ENCODE results near the gene SUPT5H. TPM values are rescaled to one million over a fixed set of nuclear protein-coding genes. Genes with fewer than 3 reads are reported as not detected.

SUPT5H gene
- total and polyA plus RNA-seq, 5 experiments from 2014 or later: 79.9 to 196 (median 115) TPM

DNA sequence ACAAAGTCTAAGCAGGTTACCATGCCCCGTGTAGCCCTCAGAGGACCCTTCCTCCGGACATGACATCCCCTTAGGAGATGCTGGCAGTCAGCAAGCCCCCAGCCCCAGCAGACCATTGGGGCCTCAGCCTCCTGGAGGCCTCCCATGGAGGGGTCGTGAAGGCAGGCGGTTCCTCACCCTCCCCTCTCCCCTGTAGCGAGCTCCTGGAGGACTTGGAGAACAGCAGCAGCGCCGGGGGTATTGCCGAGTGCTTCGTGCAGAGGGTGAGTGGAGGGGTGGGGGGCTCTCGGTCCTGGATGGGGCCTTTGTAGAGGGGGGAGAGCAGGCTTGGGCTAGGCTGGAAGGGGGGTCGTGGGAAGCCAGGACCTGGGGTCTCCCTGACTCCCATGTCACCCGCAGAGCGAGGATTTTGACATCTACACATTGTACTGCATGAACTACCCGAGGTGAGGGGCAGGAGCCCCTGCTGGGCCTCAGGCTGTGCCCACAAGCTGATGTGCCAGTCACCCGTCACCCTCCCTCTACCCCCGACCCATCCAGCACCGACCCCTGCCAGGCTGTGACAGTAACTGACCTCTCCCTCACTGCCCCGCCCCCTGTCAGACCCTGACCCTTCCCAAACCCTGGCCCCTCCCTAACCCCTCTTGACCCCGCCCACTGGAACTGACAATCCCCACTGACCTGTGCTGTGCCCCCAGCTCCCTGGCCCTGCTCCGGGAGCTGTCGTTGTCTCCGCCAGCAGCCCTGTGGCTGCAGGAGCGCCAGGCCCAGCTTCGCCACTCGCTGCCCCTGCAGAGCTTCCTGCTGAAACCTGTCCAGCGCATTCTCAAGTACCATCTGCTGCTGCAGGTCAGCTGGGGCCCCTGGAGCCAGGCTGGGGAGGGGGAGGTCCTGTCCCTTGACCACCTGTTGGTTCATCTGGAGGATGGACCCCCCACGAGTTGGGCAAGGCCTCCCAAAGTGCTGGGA lies 28.9 kb upstream of the SUPT5H start:
- POLR2A ChIA-PET: interaction anchor here (1.0 to 7.2 kb wide), 5 partner anchors 10 to 18 kb away, joined by 3 to 91 read pairs (median 4); partner anchors contain the start of genes RPS16 and ZFP36
- Mint-ChIP-seq H3K4me1 (peaks cover 20 to 32% (median 23%) of the 10 kb centered on the region in 4 donors), H3K27me3 (peaks cover 0 to 4% (median 0%) of the 10 kb centered on the region in 5 donors), H3K9me3 (peaks cover 0 to 5% (median 0%) of the 10 kb centered on the region in 9 donors), H3K36me3 (peaks cover 0 to 24% (median 5%) of the 10 kb centered on the region in 3 donors), H3K27ac (peak overlapping the region in 5 of 10 donors; percentile 2 to 66 (median 46)), H3K4me3 (no peak overlapping the region)
- ATAC-seq (no peak), DNase-seq (no peak)

DNA sequence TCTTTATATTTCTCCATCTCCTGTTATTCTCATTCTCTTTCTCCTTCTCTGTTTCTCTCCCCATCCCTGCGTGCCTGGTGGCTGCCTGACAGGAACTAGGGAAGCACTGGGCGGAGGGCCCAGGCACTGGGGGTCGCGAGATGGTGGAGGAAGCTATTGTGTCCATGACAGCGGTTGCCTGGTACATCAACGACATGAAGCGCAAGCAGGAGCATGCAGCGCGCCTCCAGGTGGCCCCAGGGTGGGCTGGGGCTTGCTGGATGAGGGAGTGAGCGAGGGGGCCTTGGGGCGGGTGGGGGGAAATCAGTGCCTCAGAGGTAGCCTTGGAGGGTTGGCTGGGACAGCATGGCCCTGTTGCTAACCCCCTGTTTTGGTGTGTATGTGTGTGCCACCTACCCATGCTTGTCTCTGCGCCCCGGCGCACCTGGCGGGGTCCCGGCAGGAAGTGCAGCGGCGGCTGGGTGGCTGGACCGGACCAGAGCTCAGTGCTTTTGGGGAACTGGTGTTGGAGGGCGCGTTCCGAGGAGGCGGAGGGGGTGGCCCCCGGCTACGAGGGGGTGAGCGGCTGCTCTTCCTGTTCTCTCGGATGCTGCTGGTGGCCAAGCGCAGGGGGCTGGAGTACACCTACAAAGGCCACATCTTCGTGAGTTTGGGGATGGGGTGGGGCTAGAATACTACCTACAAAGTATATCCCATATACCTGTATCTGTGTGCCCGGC lies 27.8 kb upstream of the SUPT5H start:
- peak overlapping the region in 2 of 10 donors; percentile 74 to 81 for H3K27ac Mint-ChIP-seq
- POLR2A ChIA-PET: interaction anchor here (0.8 to 7.2 kb wide), 5 partner anchors 11 to 82 kb away, joined by 3 to 91 read pairs (median 5); partner anchors contain the start of genes GMFG, RPS16 and ZFP36
- no peaks in the 10 kb centered on the region for H3K9me3 Mint-ChIP-seq
- peaks cover 12 to 22% (median 15%) of the 10 kb centered on the region in 4 donors for H3K4me1 Mint-ChIP-seq
- no peak for DNase-seq
- peak overlapping the region in 2 of 10 donors; percentile 29 to 67 for H3K4me3 Mint-ChIP-seq
- ATAC-seq: no peak
- H3K27me3 Mint-ChIP-seq: no peaks in the 10 kb centered on the region
- peaks cover 0 to 34% (median 4%) of the 10 kb centered on the region in 3 donors for H3K36me3 Mint-ChIP-seq

DNA sequence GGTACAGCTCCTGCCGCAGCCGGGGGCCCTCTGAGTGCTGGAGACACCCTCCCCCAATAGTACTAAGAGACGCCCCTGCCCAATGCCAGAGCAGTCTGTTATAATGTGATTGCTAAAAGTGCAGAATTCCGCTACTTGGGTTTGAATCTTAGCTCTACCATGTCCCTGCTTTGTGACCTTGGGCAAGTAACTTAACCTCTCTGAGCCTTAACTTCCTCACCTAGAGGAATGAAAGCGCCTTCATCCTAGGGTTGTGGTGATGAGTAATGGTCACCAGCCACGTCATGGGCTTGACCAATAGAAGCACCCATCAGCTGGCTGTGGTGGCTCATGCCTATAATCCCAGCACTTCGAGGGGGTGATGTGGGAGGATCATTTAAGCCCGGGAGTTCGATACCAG lies 26.4 kb upstream of the SUPT5H start:
- DNase-seq (no peak), ATAC-seq (no peak)
- H3K9me3 Mint-ChIP-seq: no peaks in the 10 kb centered on the region
- POLR2A ChIA-PET: interaction anchor here (0.6 to 1.9 kb wide), 2 partner anchors 10 to 17 kb away, joined by 3 to 8 read pairs; partner anchors contain the start of gene RPS16
- no peak overlapping the region for H3K4me3 Mint-ChIP-seq
- H3K4me1 Mint-ChIP-seq: peaks cover 7 to 17% (median 10%) of the 10 kb centered on the region in 4 donors
- H3K27me3 Mint-ChIP-seq: no peaks in the 10 kb centered on the region
- H3K36me3 Mint-ChIP-seq: peaks cover 0 to 39% (median 4%) of the 10 kb centered on the region in 3 donors
- peak overlapping the region in 2 of 10 donors; percentile 13 to 47 for H3K27ac Mint-ChIP-seq

DNA sequence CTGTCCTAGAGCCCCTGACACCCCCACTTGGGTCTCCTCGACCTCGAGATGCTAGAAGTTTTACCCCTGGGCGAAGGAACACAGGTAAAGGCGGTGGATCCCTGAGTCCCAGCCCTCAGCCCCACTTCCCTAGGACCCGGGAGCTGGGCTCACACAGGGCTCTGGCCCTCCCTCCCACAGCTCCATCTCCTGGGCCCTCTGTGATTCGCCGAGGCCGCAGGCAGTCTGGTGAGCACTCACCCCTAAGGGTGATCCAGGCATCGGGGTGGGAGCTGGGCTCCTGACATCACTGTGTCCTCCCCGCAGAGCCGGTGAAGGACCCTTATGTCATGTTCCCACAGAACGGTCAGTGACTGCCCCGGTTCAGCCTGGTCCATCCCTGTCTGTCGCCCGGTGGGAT lies 24.6 kb upstream of the SUPT5H start:
- Mint-ChIP-seq H3K27me3 (no peaks in the 10 kb centered on the region), H3K27ac (peak overlapping the region in 2 of 10 donors; percentile 34 to 38), H3K36me3 (peaks cover 0 to 42% (median 4%) of the 10 kb centered on the region in 3 donors), H3K4me1 (peaks cover 0 to 9% (median under 1%) of the 10 kb centered on the region in 4 donors), H3K4me3 (no peak overlapping the region), H3K9me3 (no peaks in the 10 kb centered on the region)
- POLR2A ChIA-PET: interaction anchor here (2.2 to 2.4 kb wide), 3 partner anchors 13 to 29 kb away, joined by 7 to 10 read pairs (median 8); partner anchors contain the start of genes MED29, PAF1 and RPS16
- no peak for DNase-seq
- no peak for ATAC-seq

DNA sequence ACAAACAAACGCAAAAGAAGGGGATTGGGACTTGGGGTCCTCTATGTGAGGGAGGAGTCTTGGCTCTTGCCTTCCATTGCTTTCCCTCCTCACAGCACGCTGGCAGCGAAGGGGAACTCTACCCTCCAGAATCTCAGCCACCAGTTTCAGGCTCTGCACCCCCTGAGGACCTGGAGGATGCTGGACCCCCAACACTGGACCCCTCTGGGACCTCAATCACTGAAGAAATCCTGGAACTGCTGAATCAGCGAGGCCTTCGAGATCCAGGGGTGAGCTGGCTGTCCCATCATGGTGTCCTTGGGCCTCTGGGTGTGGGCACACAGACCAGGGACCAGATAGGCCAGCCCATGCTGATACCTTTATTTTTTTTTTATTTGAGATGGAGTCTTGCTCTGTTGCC lies 23.4 kb upstream of the SUPT5H start:
- POLR2A ChIA-PET: interaction anchor here (0.9 to 2.4 kb wide), 4 partner anchors 13 to 31 kb away, joined by 3 to 10 read pairs (median 6); partner anchors contain the start of genes MED29, PAF1 and RPS16
- no peak for ATAC-seq
- H3K27me3 Mint-ChIP-seq: no peaks in the 10 kb centered on the region
- DNase-seq: no peak
- H3K36me3 Mint-ChIP-seq: peaks cover 0 to 42% (median 4%) of the 10 kb centered on the region in 3 donors
- H3K4me1 Mint-ChIP-seq: peaks cover 0 to 11% (median 0%) of the 10 kb centered on the region in 4 donors
- no peak overlapping the region for H3K4me3 Mint-ChIP-seq
- H3K27ac Mint-ChIP-seq: peak overlapping the region in 1 of 10 donors; percentile 29
- no peaks in the 10 kb centered on the region for H3K9me3 Mint-ChIP-seq

DNA sequence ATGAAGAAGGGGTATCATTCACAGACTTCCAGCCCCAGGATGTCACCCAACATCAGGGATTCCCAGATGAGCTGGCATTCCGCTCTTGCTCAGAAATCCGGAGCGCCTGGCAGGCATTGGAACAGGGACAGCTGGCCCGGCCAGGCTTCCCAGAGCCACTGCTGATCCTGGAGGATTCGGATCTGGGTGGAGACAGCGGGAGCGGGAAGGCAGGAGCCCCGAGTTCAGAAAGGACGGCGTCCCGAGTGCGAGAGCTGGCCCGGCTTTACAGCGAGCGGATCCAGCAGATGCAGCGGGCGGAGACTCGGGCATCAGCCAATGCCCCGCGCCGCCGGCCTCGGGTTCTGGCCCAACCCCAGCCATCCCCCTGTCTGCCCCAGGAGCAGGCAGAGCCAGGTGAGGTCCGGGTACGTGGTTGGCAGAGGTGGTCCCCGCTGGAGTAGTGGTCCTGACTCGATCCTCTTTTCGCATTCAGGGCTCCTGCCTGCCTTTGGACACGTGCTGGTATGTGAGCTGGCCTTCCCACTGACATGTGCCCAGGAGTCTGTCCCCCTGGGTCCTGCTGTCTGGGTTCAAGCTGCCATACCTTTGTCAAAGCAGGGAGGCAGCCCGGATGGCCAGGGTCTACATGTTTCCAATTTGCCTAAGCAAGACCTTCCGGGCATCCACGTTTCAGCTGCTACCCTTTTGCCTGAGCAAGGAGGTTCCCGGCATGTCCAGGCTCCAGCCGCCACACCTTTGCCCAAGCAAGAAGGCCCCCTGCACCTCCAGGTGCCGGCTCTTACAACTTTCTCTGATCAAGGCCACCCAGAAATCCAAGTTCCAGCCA lies 21.9 kb upstream of the SUPT5H start:
- Mint-ChIP-seq H3K4me3 (no peak overlapping the region), H3K27me3 (no peaks in the 10 kb centered on the region), H3K4me1 (peaks cover 0 to 10% (median 0%) of the 10 kb centered on the region in 4 donors), H3K9me3 (no peaks in the 10 kb centered on the region), H3K36me3 (peaks cover 0 to 33% (median 4%) of the 10 kb centered on the region in 3 donors), H3K27ac (peak overlapping the region in 2 of 10 donors; percentile 22 to 79)
- DNase-seq (no peak), ATAC-seq (no peak)
- POLR2A ChIA-PET: interaction anchor here (0.8 to 2.8 kb wide), 4 partner anchors 10 to 81 kb away, joined by 3 to 15 read pairs (median 4); partner anchors contain the start of genes RPS16 and SAMD4B

DNA sequence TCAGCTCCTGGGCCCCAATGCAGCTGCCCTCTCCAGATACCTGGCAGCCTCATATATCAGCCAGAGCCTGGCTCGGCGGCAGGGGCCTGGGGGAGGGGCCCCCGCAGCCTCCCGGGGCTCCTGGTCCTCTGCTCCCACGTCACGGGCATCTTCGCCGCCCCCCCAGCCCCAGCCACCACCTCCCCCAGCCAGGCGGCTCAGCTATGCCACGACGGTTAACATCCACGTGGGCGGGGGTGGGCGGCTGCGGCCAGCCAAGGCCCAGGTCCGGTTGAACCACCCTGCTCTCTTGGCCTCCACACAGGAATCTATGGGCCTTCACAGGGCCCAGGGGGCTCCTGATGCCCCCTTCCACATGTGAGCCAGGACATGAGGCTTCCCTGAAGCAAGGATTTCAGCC lies 20.4 kb upstream of the SUPT5H start:
- Mint-ChIP-seq H3K4me3 (no peak overlapping the region), H3K27ac (peak overlapping the region in 1 of 10 donors; percentile 56), H3K27me3 (no peaks in the 10 kb centered on the region), H3K4me1 (peaks cover 0 to 10% (median 0%) of the 10 kb centered on the region in 4 donors), H3K36me3 (peaks cover 0 to 26% (median 1%) of the 10 kb centered on the region in 3 donors), H3K9me3 (no peaks in the 10 kb centered on the region)
- POLR2A ChIA-PET: interaction anchor here (2.8 kb wide), 1 partner anchor 11 kb away, joined by 15 read pairs; the partner anchor contains the start of gene RPS16
- no peak for DNase-seq
- no peak for ATAC-seq

DNA sequence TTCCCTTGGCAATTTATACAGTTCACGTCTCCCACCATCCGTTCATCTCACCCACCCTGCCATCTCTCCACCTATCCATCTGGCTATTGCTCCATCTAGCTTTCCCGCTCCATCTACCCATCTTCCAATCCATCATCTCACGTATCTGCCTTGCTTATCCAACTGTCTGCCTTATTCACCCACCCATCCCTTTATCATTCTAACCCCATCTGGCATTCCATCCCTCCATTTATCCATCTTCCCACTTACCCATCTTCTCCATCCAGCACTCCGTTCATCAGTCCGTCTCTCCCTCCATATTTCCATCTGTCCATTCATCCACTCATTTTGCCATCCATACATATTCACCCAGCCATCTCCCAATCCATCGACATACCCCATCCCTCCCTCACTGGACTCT lies 19.6 kb upstream of the SUPT5H start:
- H3K4me3 Mint-ChIP-seq: no peak overlapping the region
- H3K9me3 Mint-ChIP-seq: no peaks in the 10 kb centered on the region
- POLR2A ChIA-PET: interaction anchor here (2.8 kb wide), 1 partner anchor 10 kb away, joined by 15 read pairs; the partner anchor contains the start of gene RPS16
- DNase-seq (no peak), ATAC-seq (no peak)
- peaks cover 0 to 25% (median 1%) of the 10 kb centered on the region in 3 donors for H3K36me3 Mint-ChIP-seq
- peaks cover 0 to 10% (median 5%) of the 10 kb centered on the region in 4 donors for H3K4me1 Mint-ChIP-seq
- no peaks in the 10 kb centered on the region for H3K27me3 Mint-ChIP-seq
- H3K27ac Mint-ChIP-seq: peak overlapping the region in 5 of 10 donors; percentile 15 to 89 (median 56)

DNA sequence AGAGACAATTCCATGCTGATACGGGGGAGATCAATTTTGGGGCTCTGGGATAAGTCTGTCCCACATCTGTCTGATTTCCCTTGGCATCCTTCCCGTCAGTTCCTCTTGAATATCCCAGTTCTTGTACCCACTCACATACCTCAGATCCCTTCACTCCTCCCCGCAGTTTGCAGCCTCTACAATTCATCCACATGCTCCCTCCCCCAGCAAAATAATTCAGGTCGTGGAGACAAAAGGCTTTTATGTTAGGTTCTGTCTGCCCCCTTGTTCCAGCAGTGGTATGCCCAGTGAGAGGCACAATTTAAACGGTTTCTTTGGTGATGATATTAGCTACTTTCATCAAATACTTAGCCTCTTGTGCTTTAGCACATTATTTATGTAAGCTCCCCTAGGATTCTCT lies 19.2 kb upstream of the SUPT5H start:
- Mint-ChIP-seq H3K36me3 (peaks cover 0 to 28% (median 1%) of the 10 kb centered on the region in 3 donors), H3K27ac (peak overlapping the region in 6 of 10 donors; percentile 15 to 73 (median 52)), H3K27me3 (no peaks in the 10 kb centered on the region), H3K4me1 (peaks cover 0 to 10% (median 8%) of the 10 kb centered on the region in 4 donors), H3K4me3 (no peak overlapping the region), H3K9me3 (no peaks in the 10 kb centered on the region)
- ATAC-seq: no peak
- DNase-seq: no peak
- POLR2A ChIA-PET: interaction anchor here (0.6 to 2.8 kb wide), 5 partner anchors 9 to 1379 kb away, joined by 3 to 15 read pairs (median 3); partner anchors contain the start of gene RPS16

DNA sequence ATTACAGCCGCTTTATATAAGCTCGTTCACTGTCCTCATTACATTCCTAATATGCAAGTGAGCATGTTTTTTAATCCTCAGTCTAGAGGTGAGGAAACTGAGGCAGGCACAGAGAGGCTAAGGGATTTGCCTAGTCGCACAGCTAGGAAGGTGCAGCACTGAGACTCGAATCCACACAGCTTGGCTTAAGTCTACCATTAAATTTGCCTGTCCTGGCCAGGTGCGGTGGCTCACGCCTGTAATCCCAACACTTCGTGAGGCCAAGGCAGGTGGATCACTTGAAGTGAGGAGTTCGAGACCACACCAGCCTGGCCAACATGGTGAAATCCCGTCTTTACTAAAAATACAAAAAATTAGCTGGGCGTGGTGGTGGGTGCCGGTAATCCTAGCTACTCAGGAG lies 17.7 kb upstream of the SUPT5H start:
- Mint-ChIP-seq H3K27ac (no peak overlapping the region), H3K4me3 (no peak overlapping the region), H3K4me1 (peaks cover 0 to 13% (median 10%) of the 10 kb centered on the region in 4 donors), H3K9me3 (no peaks in the 10 kb centered on the region), H3K36me3 (peaks cover 0 to 24% (median 3%) of the 10 kb centered on the region in 3 donors), H3K27me3 (no peaks in the 10 kb centered on the region)
- ATAC-seq (no peak), DNase-seq (no peak)
- POLR2A ChIA-PET: interaction anchor here (0.5 to 1.6 kb wide), 3 partner anchors 8 to 94 kb away, joined by 3 to 12 read pairs (median 6); partner anchors contain the start of gene RPS16
